ENCODE data around the gene GFI1B.

- no peak for TF ChIP-seq CTCF (IDR thresholded peaks at IDR 0.05; ENCODE audit: poor library complexity, severe bottlenecking)
- TF ChIP-seq MXI1 (conservative IDR thresholded peaks at IDR 0.05; ENCODE audit: poor library complexity, severe bottlenecking) = no peak
- TF ChIP-seq EZH2 (IDR thresholded peaks at IDR 0.05; ENCODE audit: borderline replicate concordance, insufficient read depth, low read length, poor library complexity, severe bottlenecking) = no peak
- TF ChIP-seq EP300 (conservative IDR thresholded peaks at IDR 0.05; ENCODE audit: poor library complexity, severe bottlenecking) = no peak
- TF ChIP-seq REST (IDR thresholded peaks at IDR 0.05; ENCODE audit: borderline replicate concordance) = no peak
- no peak for TF ChIP-seq POLR2AphosphoS5 (IDR thresholded peaks at IDR 0.05)
- no peak for TF ChIP-seq RAD21 (conservative IDR thresholded peaks at IDR 0.05)
Measured at GRCh38 chr9:133004091-133004998, 25.9 kb downstream of the GFI1B start.
